GM23338 (cell line): ENCODE data around the gene SLC44A4. TPM values are rescaled to one million over a fixed set of nuclear protein-coding genes. Genes with fewer than 3 reads are reported as not detected.

ENCODE experiments used
- ATAC-seq: fragments of 200-7000 bp; cut with Tn5 transposase; 3 replicates; pipeline ENCODE4 v1.9.1; 2020
- DNase-seq: peaks from one replicate; pipeline ENCODE4 v3.0.0-alpha.2; 2015; ENCODE audit warnings: low spot score
- H2AFZ ChIP-seq: fragments of 200-600 bp; sonication (generic); 2 replicates; pipeline ENCODE4 v1.8.0; 2016; ENCODE audit warnings: antibody characterized with exemption, mild to moderate bottlenecking, moderate library complexity
- H3F3A ChIP-seq: fragments of 200-600 bp; sonication (generic); replicated peaks from 2 replicates; pipeline ENCODE4 v1.8.0; 2017; ENCODE audit warnings: antibody characterized with exemption, mixed run types, low read depth
- H3K27ac ChIP-seq: fragments of 200-600 bp; sonication (generic); 2 replicates; pipeline ENCODE4 v1.6.1; 2016; ENCODE audit warnings: low read depth
- H3K27me3 ChIP-seq: fragments of 200-600 bp; sonication (generic); 2 replicates; pipeline ENCODE4 v1.8.0; 2016; ENCODE audit warnings: mild to moderate bottlenecking, mixed run types, moderate library complexity; ENCODE audit not compliant: insufficient read depth
- H3K36me3 ChIP-seq: fragments of 200-600 bp; sonication (generic); 2 replicates; pipeline ENCODE4 v1.8.0; 2016; ENCODE audit warnings: mild to moderate bottlenecking; ENCODE audit not compliant: insufficient read depth
- H3K4me1 ChIP-seq: fragments of 200-600 bp; sonication (generic); 2 replicates; pipeline ENCODE4 v1.8.0; 2016; ENCODE audit warnings: mild to moderate bottlenecking, moderate library complexity; ENCODE audit not compliant: insufficient read depth
- H3K4me2 ChIP-seq: fragments of 200-600 bp; sonication (generic); 2 replicates; pipeline ENCODE4 v1.7.1; 2017; ENCODE audit warnings: mixed run types
- H3K4me3 ChIP-seq: fragments of 200-600 bp; sonication (generic); 2 replicates; pipeline ENCODE4 v1.6.1; 2016; ENCODE audit warnings: mixed run types
- H3K79me2 ChIP-seq: fragments of 200-600 bp; sonication (generic); replicated peaks from 2 replicates; pipeline ENCODE4 v1.8.0; 2017; ENCODE audit warnings: mild to moderate bottlenecking; ENCODE audit not compliant: insufficient read depth
- H3K9me2 ChIP-seq: fragments of 200-600 bp; sonication (generic); 2 replicates; pipeline ENCODE4 v1.8.0; 2017; ENCODE audit not compliant: insufficient read depth
- H4K20me1 ChIP-seq: fragments of 200-600 bp; sonication (generic); replicated peaks from 2 replicates; pipeline ENCODE4 v1.8.0; 2017; ENCODE audit warnings: mild to moderate bottlenecking; ENCODE audit not compliant: insufficient read depth
- H3K27ac Mint-ChIP-seq: 2 replicates; pipeline ENCODE4 v1.8.0; 2020; ENCODE audit warnings: inconsistent platforms, mild to moderate bottlenecking, moderate library complexity, mixed read lengths
- H3K27me3 Mint-ChIP-seq: 3 replicates; pipeline ENCODE4 v1.8.0; 2022; ENCODE audit warnings: low read depth, mild to moderate bottlenecking, moderate library complexity, mixed read lengths, inconsistent platforms; ENCODE audit not compliant: insufficient read depth, poor library complexity
- H3K36me3 Mint-ChIP-seq: 3 replicates; pipeline ENCODE4 v1.8.0; 2021; ENCODE audit warnings: low read depth, mild to moderate bottlenecking, inconsistent platforms, moderate library complexity, mixed read lengths
- H3K4me1 Mint-ChIP-seq: 3 replicates; pipeline ENCODE4 v1.8.0; 2020; ENCODE audit warnings: mild to moderate bottlenecking, inconsistent platforms, mixed read lengths
- H3K4me3 Mint-ChIP-seq: 3 replicates; pipeline ENCODE4 v1.8.0; 2021; ENCODE audit warnings: moderate library complexity, mild to moderate bottlenecking, inconsistent platforms, mixed read lengths
- H3K9me3 Mint-ChIP-seq: 3 replicates; pipeline ENCODE4 v1.8.0; 2020; ENCODE audit warnings: moderate library complexity, mild to moderate bottlenecking, inconsistent platforms, mixed read lengths
- POLR2AphosphoS5 ChIP-seq: IDR thresholded peaks from 2 replicates; pipeline ENCODE4 v1.6.1; 2016; ENCODE audit warnings: antibody characterized with exemption, low read depth
- STAT1 ChIP-seq: IDR thresholded peaks from one replicate; pipeline ENCODE4 v1.6.1; 2016; ENCODE audit warnings: antibody characterized with exemption; ENCODE audit not compliant: unreplicated experiment
- polyA plus RNA-seq: library from polyadenylated mRNA; unstranded; fragments of >200 nt; fragmentation: Nextera tagmentation; extraction: Ambion mirVana; gene quantifications from 2 replicates; pipeline ENCODE4 v1.2.1, GENCODE V29; 2016
- total RNA-seq: library from RNA; depleted of rRNA; stranded (reverse); fragments of >200 nt; shearing (Covaris generic); gene quantifications from 2 replicates; pipeline ENCODE4 v1.2.3, GENCODE V29; 2014
- TF ChIP-seq, protein P1 (sequence below): IDR thresholded peaks from one replicate; pipeline ENCODE4 v1.6.1; 2018; ENCODE audit warnings: antibody characterized with exemption; ENCODE audit not compliant: unreplicated experiment
- TF ChIP-seq, protein P2 (sequence below), 2 experiments: fragments of 200-600 bp in 1 of 2; sonication (generic) in 1 of 2; conservative IDR thresholded peaks; 2 replicates each; pipeline versions ENCODE4 v1.5.1 to v1.6.1; 2016 to 2017; ENCODE audit warnings: antibody characterized with exemption in 2 of 2, low read depth in 2 of 2, mild to moderate bottlenecking in 2 of 2, moderate library complexity in 1 of 2

Gene SLC44A4
- total and polyA plus RNA-seq, 2 experiments from 2014 or later: 1.1 to 3.7 TPM

DNA sequence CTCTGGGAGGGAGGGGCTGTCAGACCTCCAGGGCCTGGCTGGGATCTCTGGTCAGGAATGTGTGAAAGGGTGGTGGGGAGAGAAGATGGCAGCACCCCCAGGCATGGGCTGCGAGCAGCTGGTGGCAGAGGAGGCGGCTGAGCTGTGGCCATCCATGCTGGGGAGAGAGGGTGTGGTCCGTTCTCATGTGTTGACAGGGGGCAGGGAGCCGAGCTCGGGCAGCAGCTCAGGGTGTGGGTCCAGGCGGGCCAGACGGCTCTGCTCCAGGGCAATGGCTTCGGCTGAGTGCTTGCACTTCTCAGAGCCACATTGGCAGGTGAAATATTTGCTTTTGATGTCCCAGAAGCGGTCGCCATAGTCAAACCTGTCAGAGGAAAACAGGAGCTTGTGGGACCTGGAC lies 1.1 kb upstream of the SLC44A4 start (continued):
- TF ChIP-seq, protein P1, sequence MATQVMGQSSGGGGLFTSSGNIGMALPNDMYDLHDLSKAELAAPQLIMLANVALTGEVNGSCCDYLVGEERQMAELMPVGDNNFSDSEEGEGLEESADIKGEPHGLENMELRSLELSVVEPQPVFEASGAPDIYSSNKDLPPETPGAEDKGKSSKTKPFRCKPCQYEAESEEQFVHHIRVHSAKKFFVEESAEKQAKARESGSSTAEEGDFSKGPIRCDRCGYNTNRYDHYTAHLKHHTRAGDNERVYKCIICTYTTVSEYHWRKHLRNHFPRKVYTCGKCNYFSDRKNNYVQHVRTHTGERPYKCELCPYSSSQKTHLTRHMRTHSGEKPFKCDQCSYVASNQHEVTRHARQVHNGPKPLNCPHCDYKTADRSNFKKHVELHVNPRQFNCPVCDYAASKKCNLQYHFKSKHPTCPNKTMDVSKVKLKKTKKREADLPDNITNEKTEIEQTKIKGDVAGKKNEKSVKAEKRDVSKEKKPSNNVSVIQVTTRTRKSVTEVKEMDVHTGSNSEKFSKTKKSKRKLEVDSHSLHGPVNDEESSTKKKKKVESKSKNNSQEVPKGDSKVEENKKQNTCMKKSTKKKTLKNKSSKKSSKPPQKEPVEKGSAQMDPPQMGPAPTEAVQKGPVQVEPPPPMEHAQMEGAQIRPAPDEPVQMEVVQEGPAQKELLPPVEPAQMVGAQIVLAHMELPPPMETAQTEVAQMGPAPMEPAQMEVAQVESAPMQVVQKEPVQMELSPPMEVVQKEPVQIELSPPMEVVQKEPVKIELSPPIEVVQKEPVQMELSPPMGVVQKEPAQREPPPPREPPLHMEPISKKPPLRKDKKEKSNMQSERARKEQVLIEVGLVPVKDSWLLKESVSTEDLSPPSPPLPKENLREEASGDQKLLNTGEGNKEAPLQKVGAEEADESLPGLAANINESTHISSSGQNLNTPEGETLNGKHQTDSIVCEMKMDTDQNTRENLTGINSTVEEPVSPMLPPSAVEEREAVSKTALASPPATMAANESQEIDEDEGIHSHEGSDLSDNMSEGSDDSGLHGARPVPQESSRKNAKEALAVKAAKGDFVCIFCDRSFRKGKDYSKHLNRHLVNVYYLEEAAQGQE: no peak

DNA sequence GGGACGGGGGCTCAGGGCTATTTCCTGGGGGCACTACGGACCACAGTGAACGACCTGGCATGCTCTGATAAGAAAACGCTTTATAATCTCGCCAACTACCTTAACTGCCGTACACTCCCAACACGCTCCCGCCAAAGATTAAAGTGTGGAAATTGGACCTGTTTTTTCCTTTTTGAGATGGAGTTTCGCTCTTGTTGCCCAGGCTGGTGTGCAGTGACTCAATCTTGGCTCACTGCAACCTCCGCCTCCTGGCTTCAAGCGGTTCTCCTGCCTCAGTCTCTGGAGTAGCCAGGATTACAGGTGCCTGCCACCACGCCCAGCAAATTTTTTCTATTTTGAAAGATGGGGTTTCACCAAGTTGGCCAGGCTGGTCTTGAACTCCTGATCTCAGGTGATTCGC lies 346 bp upstream of the SLC44A4 start:
- peak overlapping the region; percentile 21; the same call in 1 of the 2 replicates for H3K27ac Mint-ChIP-seq
- TF ChIP-seq POLR2AphosphoS5 (peak; percentile 2; the same call in 1 of the 2 replicates), STAT1 (no peak)
- peak overlapping the region; percentile 44 for H3K4me3 Mint-ChIP-seq
- H3K27me3 Mint-ChIP-seq: peaks cover 5% of the 10 kb centered on the region
- ATAC-seq: no peak
- no peaks in the 10 kb centered on the region for H3K9me3 Mint-ChIP-seq
- H3K36me3 Mint-ChIP-seq: peaks cover 47% of the 10 kb centered on the region
- Histone ChIP-seq H4K20me1 (peaks cover 3% of the 10 kb centered on the region), H3K36me3 (peaks cover 21% of the 10 kb centered on the region; the same call in 1 of the 2 replicates), H3K27ac (peak overlapping the region; percentile 72; the same call in 1 of the 2 replicates), H2AFZ (no peak overlapping the region), H3K79me2 (no peaks in the 10 kb centered on the region), H3K4me1 (peaks cover 4% of the 10 kb centered on the region; the same call in 1 of the 2 replicates), H3K4me3 (peak overlapping the region; percentile 39; the same call in 1 of the 2 replicates), H3F3A (peaks cover 14% of the 10 kb centered on the region), H3K9me2 (no peaks in the 10 kb centered on the region), H3K27me3 (no peaks in the 10 kb centered on the region), H3K4me2 (peak overlapping the region; percentile 72; the same call in 1 of the 2 replicates)
- no peak for DNase-seq
- H3K4me1 Mint-ChIP-seq: peaks cover 8% of the 10 kb centered on the region

DNA sequence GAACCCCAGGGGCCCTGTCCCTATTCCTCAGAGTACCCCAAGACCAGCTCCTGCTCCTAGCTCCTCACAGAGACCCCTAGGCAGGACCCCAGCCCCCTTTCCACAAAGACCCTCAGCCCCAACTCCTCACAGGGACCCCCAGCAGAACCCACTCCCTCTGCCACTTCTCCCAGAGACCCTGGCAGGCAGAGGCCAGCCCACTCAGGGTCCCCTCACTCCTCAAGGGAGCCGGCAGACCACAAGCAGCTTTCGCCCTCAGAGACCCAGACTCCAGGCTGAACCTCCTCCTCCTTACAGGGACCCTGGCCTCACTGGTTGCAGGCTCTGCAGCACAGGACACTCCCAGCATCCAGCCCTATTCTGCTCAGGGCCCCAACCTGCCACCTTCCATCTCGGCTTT lies 575 bp downstream of the SLC44A4 start:
- H3K4me3 Mint-ChIP-seq: peak overlapping the region; percentile 44; the same call in 1 of the 3 replicates

More for the DNA sequence above, 575 bp downstream of the SLC44A4 start:
- no peak for TF ChIP-seq POLR2AphosphoS5
- TF ChIP-seq, protein P2, sequence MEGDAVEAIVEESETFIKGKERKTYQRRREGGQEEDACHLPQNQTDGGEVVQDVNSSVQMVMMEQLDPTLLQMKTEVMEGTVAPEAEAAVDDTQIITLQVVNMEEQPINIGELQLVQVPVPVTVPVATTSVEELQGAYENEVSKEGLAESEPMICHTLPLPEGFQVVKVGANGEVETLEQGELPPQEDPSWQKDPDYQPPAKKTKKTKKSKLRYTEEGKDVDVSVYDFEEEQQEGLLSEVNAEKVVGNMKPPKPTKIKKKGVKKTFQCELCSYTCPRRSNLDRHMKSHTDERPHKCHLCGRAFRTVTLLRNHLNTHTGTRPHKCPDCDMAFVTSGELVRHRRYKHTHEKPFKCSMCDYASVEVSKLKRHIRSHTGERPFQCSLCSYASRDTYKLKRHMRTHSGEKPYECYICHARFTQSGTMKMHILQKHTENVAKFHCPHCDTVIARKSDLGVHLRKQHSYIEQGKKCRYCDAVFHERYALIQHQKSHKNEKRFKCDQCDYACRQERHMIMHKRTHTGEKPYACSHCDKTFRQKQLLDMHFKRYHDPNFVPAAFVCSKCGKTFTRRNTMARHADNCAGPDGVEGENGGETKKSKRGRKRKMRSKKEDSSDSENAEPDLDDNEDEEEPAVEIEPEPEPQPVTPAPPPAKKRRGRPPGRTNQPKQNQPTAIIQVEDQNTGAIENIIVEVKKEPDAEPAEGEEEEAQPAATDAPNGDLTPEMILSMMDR (conservative IDR thresholded peaks at IDR 0.05; ENCODE audit: low read depth in 2 of 2): no peak
- Histone ChIP-seq H3K79me2 (no peaks in the 10 kb centered on the region), H3K27me3 (no peaks in the 10 kb centered on the region), H3K4me3 (peak overlapping the region; percentile 39; the same call in 1 of the 2 replicates), H3K4me1 (peaks cover 4% of the 10 kb centered on the region; the same call in 1 of the 2 replicates), H3K27ac (no peak overlapping the region), H3K9me2 (no peaks in the 10 kb centered on the region), H3K36me3 (peaks cover 16% of the 10 kb centered on the region; the same call in 1 of the 2 replicates), H2AFZ (no peak overlapping the region), H3F3A (peaks cover 14% of the 10 kb centered on the region), H4K20me1 (peaks cover 3% of the 10 kb centered on the region), H3K4me2 (peak overlapping the region; percentile 72)
- ATAC-seq (peak; percentile 58), DNase-seq (no peak)
- peaks cover 38% of the 10 kb centered on the region for H3K36me3 Mint-ChIP-seq
- H3K27ac Mint-ChIP-seq: no peak overlapping the region
- H3K27me3 Mint-ChIP-seq: peaks cover 5% of the 10 kb centered on the region
- H3K4me1 Mint-ChIP-seq: peaks cover 8% of the 10 kb centered on the region
- no peaks in the 10 kb centered on the region for H3K9me3 Mint-ChIP-seq
